ENCODE measurements around the gene STEAP2.
"Not testable (repeated sequence)": the region's sequence is repeated elsewhere in the genome, so short reads cannot be mapped to it uniquely, and the experiment has no call there.

The STEAP2 gene

DNA sequence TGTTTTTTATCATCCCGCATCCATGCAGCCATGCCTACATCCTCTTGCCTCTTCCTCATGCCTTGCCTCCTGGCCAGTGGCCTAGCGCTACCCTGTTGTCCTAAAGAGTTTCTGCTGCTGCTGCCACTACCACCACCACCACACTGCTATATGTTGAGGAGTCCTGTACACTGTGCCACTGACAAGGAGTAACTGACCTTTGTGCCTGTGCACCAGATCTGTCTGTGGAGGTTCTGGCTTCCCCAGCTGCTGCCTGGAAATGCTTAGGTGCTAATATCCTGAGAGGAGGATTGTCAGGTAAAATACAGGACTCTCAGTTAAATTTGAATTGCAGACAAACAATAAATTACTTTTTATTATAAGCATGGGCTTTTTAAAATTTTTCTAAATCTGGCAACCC, 26.5 kb downstream of the STEAP2 start:
- no peak for DNase-seq (ENCODE audit: low spot score)

DNA sequence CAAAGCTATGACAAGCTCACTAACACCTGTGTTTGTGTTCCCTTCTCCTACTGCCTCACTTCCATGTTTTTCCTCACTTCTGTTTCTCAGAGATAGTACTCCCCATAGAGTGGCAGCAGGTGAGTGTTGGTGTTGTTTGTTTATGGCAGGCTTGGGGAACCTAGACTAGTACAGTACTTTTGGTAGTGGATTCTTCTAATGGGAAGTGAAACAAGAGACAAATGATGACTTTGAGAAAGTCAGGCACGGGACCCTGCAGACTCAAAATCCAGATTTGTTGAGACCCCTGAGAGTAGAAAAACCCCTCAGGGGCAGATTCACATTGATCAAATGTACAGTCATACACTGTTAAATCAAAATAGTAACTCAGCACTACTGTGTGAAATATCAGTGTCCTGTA, 27.0 kb downstream of the STEAP2 start:
- DNase-seq (ENCODE audit: low spot score), result no peak

DNA sequence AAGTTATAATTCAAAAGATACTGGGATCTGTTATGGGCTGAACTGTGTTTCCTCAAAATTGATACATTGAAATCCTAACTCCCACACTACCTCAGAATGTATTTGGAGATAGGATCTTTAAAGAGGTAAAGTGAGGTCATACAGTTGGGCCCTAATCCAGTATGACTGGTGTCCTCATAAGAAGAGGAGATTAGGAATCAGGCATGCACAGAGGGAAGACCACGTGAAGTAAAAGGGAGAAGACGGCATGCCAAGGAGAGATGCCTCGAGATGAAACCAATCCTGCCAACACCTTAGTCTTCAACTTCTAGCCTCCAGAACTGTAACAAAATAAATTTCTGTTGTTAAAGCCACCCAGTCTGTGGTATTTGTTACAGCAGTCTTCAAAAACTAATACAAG, 27.5 kb downstream of the STEAP2 start:
- DNase-seq (ENCODE audit: low spot score), result no peak

DNA sequence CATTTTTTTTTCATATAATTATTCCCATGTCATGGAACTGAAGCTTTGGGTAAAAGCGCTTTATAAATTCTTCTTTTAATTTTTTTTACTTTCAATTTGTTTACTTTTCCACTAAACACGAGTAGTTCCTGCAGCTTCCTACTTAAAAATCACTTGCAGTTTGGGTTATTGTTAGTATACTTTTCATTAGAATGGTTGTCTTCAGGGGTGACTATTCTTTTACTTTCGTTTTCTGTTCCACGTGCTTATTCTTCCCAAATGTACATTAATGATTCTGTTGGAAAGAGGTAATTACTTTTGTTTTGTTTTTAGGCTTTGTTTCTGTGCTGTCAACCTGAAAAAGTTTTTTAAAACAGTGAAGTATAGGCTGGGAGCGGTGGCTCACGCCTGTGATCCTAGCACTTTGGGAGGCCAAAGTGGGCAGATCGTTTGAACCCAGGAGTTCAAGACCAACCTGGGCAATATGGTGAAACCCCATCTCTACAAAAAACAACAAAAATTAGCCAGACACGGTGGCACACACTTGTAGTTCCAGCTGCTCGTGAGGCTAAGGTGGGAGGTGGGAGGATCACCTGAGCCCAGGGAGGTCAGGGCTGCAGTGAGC, 28.2 kb downstream of the STEAP2 start:
- DNase-seq (ENCODE audit: low spot score), result no peak

DNA sequence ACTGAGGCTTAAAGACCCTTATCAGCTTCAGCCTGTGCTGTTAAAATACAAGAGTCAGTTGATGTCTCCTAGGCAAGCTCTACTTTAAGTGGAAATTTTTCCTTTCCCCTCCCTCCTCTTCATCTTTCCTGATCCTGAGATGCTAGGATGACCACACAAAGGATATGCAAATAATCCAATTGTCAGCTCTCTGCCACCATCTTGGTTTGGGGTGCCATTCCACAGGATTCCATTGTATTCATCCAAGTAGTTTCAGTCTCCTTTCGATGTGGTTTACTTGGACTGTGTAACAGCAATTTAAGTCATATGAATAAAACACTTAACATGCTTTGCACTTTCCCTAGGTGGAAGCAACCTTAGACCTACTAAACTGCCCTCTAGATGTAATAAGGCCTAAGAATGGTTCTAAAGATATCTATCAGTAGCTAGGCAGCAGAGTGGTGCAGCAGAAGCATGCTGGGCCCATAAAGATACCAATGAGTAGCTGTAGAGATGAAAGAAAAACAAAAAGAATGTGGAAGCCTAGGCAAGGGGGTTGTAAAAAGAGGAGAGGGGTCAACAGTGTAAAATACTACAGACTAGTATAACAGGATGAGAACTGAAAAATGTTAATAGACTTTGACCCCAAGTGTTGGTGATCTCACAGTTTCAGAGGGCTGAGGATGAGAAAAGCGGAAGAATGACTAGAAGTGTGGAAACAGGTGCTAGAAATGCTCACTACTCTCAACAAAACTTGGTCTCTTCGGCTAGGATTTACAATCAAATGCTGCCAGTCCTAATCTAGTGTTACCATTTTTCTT, 31.0 kb downstream of the STEAP2 start:
- DNase-seq (ENCODE audit: low spot score), result no peak

DNA sequence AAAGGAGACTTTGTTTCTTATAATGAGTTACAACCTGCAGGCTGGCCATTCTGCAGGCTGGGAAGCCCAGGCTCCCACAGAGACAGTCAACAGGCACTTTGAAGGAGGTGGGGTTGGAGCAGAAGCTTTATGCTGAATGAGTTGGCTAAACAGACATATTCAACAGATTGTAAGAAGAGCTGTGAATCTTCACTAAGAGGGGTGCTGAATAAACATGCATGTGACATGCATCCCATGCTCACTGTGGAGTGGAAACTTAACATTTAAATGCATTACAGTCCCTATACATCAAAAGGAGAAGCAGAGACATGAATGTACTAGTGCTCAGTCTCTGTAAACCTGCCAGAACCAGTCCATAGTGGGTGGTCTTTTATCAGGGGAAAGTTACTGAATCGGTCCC, 32.0 kb downstream of the STEAP2 start:
- DNase-seq (ENCODE audit: low spot score), result no peak

DNA sequence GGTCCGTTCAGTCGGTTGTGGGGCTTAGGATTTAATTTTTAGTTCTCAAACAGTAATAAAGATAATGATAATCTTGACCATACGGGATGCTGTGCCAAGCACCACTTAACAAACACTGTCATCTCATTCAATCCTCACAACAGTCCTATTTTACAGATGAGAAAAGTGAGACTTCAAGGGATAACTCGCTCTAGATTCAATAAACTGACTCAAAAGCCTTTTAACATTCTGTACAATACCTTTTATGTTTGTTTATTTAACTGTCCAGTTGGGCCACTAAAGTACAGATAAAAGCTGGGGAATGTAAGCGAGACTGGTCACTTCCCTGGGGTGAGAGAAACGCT, 33.0 kb downstream of the STEAP2 start:
- DNase-seq (ENCODE audit: low spot score), result no peak

DNA sequence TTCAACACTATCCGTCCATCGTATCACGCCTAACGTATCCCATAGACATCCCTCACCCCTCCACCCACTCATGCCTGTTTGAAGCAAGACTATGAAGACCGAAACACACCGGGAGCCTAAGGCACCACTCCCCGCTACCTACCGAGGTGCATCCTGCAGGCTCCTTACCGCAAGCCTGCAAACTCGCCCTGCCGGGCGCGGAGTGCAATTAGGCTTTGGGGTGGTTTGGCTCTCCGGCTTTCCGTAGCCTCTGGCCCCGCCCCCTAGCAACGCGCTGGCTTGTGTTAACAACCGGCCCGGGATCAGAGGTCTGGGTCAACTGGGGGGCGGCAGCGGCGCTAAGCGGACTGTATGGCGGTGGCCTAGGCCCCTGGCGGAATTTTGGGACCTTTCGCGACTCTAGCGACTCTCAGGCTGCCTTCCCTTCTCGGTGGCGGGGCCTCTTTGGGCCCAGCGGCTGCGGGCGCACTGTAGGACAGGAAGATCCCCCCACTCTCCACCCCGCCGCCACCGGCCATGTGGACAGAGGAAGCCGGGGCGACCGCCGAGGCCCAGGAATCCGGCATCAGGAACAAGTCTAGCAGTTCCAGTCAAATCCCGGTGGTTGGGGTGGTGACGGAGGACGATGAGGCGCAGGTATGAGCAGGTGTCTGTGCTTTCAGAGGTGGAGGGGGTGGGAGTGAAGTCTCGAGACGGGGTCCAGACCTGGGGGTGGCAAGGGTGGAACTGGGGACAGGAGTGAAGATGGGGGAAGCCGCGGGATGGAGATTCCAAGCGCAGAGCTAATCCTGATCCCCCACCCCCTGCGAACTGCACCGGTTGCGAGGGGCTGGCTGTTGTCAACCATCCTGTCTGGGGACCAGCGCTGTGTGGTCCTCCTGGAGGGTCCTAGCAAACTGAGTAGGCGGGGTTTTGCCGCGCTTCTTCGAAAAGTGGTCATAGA, 33.6 kb downstream of the STEAP2 start, which contains the start of gene CFAP69:
TSS of gene CFAP69 (plus strand) at position 266 of the 943 bp plus-strand sequence. CDS start at position 517, 251 bp downstream.
- peak; percentile 88 for DNase-seq (ENCODE audit: low spot score)

DNA sequence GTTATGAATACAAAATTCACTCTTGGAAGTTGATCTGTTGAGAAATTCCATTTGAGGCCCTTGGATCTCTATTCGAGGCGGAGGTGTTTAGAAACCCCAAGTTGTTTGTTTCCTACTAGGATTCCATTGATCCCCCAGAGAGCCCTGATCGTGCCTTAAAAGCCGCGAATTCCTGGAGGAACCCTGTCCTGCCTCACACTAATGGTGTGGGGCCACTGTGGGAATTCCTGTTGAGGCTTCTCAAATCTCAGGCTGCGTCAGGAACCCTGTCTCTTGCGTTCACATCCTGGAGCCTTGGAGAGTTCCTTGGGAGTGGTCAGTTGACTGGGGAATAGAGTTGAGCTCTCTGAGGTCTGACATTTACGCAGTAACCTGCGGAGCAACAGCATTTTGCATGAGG, 34.6 kb downstream of the STEAP2 start:
- DNase-seq (ENCODE audit: low spot score), result peak; percentile 11

DNA sequence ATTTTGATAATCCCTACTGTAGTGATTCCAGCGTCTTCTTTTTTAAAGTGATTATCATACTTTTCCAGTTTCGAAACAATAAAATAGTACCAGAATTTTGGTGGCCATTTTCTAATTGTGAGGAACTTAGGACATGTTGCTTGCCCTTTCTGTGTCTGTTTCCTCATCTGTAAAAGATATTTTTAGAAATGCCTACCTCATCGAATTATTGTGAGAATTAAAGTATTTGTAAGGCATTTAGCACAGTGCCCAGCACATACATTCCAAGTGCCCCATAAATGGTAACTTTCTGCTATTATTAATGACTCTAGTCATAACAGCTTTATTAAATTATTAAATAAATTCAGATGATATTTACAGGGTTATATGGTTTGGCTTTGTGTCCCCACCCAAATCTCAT, 37.2 kb downstream of the STEAP2 start:
- DNase-seq (ENCODE audit: low spot score), result no peak

DNA sequence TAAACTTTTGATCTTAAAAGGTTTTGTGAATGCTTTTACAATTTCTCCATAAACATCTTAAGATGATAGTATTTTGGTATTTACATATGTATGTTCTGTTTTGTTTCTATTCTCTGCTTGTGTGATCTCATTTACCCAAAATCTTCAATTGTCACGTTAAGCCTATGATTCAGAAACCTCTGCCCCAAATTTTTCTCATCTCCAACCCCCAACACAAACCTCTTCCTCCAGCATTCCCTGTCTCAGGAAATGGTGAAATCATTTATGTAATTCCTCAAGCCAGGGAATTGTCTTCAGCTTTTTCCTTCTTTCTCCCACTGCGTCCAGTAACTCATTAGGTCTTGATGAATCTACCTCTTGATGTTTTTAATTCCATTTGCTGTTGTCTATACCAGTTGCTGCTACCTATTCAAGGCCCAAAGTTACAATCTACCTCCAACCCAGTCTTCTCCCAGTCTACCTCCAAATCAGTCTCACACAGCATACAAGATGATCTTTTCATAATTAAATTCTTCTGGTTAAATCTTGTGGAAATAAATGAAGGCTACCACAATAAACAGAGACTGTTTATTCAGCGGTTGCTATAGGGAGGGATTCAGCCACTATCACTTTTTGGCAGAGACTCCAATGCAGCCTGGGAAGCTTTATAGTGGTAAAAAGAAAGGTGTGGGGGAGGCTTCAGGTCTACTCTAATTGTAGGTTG, 39.2 kb downstream of the STEAP2 start:
- DNase-seq (ENCODE audit: low spot score), result no peak

DNA sequence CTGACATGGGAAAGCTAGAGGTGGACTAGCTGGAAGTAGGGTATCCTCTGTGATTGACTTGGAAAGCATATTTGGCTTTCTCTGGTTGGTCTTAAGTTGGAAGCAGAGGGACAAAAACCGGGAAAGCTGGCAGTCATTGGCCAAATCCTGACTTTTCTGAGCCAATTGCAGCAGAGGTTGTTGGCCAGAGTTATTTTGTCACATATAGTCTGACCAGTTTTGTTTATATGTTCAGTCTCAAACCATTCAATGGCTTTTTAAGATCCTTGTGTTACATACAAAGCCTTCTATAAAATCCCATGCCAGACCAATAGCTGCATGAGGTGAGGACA, 39.7 kb downstream of the STEAP2 start:
- no peak for DNase-seq (ENCODE audit: low spot score)

DNA sequence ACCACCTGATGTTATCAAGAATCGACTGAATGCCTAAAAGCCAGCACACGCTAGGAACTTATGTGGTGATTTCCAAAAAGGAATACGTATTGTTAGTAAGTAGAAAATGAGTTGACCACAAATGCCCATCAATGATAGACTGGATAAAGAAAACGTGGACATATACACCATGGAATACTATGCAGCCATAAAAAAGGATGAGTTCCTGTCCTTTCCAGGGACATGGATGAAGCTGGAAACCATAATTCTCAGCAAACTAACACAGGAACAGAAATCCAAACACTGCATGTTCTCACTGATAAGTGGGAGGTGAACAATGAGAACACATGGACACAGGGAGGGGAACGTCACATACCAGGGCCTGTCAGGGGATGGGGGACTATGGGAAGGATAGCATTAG, 44.5 kb downstream of the STEAP2 start:
- not testable (repeated sequence) for DNase-seq (ENCODE audit: low spot score)

DNA sequence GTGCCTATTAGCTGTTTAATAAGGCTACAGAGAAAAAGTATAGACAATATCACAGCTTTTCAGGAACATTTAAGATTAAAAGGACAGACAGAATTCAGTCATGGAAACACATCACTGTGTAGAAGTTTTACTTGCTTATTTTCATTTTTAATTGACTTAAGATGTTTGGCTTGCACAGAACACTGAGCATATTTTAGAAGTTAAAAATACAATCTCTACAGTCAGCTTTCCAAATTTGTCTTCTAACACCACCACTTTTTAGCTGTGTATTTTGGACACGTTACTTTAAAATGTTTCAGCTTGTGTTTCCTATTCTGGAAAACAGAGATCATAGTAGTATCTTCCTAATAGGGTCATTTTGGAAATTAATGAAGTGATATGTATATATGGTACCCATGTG, 45.2 kb downstream of the STEAP2 start:
- DNase-seq (ENCODE audit: low spot score), result no peak

DNA sequence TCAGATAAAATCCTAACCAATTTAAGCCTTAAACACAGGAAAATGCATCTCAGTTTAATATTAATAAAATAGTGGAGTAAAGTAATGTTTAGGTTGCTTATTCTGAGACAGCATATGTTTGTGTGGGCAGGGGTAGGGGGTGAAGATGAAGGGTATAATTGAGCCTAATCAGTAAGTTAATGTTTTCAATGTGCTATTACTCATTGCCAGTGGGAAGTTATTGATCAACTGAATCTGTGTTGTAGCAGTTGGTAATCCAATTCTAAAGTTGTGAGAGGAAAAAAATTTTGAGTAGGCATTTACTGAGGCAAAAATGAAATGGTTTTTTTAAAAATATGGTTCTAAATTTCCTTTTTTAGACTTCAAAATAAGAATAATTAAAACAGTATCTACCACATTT, 49.9 kb downstream of the STEAP2 start:
- DNase-seq (ENCODE audit: low spot score), result no peak

DNA sequence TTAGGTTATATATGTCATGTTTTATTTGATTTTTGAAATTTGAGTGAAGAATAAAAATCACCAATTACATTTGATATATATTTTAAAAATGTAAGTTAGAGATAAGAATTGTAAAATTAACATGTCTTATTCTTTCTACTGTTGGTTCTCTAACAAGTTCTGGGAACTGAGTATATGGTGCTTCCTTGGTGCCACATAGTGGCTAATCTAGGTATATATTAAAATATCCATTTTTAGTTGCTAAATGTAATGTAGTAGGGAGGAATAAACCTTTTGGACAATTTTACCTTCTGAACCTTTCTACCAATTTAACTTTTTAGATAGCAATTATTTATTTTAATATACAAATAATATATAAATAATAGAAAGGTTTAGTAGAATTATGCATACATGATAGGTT, 50.9 kb downstream of the STEAP2 start:
- DNase-seq (ENCODE audit: low spot score), result peak; percentile 24

DNA sequence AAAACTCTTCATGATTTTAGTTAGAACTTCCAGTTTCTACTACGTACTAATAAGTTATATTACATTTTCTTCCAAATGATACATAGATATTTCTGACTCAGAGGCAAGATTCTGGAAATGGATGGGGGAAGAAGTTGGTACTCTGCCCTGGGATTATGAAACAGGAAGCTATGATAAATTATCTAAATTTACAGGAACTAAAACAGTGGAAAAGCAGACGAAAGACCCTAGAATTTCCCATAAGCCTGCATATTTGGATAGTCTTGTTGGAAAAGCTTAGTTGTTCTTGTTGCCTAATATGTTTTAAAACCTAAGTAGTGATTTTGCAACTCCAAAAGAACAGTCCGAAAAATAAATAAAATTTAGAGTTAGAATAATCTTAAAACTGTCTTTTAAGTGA, 55.3 kb downstream of the STEAP2 start:
- DNase-seq (ENCODE audit: low spot score), result no peak

DNA sequence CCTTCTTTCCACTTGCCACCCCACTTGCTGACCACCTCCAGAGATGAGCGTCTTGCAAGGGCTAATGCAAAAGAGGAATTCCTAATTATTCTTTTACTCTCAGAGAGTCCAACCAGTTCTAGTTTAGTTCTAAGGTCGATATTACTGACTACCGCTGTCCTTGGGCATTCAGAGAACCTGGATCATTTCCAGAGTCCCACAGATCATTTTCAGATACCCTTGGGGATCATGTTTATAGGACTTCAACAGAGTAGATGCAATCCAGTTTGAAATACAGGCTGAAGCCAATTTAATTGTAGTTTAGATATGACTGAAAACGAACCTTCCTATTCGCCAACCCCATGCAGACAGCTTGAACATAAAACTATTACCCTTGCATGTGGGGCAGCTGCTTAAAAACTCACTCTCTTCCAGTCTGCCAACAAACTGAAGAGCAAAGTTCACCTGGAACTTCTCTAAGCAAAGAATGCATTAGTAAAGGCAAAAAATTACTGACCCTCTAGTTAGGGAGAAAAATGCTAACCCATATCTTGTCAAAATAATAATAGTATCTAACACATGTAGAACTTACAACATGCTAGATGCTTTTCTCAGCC, 55.8 kb downstream of the STEAP2 start:
- DNase-seq (ENCODE audit: low spot score), result no peak

DNA sequence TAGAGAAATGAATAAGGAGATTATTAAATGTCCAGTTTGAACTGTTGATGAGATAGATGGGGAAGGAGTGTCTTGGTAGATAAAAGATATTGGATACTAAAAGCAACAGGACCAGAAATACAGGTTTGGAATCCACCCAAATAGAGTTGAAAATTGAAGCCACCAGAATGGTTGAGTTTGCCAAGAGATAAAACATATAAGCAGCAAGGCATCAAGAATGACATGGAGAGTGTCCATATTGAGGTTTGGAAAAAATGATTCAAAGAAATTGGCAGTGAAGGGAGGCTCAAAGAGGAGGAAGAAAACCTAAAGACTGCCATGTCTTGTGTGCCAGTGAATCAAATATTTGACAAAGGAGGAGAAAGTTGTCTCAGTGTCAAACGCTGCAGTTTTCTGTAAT, 57.6 kb downstream of the STEAP2 start:
- no peak for DNase-seq (ENCODE audit: low spot score)

DNA sequence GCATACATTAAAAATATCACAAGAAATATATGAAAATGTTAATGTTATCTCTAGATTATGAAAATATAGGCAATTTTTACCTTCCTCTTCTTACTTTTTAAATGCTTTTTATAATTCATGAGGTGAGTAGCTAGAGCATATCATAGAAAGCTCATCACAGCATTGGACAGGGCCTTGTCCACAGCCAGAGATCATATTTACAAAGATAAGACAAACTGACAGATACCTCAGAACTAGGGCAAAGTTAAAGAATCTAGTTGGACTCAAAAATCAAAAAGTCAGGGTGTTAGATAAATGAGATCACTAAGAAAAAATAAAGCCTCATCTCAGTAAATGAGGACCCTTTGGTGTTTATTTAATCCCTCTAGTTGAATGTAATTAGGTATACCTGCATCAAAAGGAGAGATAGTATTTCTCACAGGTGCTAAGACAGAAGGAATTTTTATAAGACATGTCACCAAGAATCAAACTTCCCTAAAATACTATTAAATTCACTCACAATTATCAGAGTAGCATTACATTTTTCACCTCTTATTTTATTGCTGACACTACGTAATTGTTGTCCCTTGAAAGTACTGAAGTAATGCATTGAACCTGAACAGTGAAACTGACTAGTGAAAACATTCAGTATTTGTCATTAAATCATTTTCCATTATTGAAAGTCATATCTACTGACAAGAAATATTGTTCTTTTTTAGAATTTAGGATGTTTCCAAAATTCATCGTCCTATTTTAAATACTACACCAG, 59.1 kb downstream of the STEAP2 start:
- no peak for DNase-seq (ENCODE audit: low spot score)

DNA sequence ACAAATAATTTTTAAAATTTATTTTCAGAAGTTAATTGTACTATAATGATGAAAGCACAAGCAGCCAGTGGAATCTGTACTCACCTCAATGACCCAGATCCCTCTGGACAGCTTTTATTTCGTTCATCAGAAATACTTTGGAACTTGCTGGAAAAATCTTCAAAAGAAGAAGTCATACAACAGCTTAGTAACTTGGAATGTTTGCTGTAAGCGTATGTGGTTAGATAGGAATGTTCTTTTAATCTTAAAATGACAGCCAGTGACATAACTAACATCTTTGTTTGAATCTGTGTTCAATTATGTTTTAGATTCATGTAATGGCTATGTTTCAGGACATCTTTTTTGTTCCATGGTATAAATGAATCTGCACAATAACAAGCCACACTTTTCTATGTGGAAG, 60.2 kb downstream of the STEAP2 start:
- no peak for DNase-seq (ENCODE audit: low spot score)
